H1 (cell line): Measurements from ENCODE around the gene TFRC. TPM values are rescaled to one million over a fixed set of nuclear protein-coding genes. Genes with fewer than 3 reads are reported as not detected.

Source experiments
- CTCF ChIA-PET: fragments of 300-600 bp; sonication (Branson Sonifier 250); formaldehyde crosslinking; loops from one replicate; lab custom pipeline; 2021; ENCODE audit not compliant: partially characterized antibody; lab: Charles Lee
- POLR2A ChIA-PET: fragments of 300-600 bp; sonication (Branson Sonifier 250); formaldehyde crosslinking; loops from one replicate; lab custom pipeline; 2021; ENCODE audit warnings: inconsistent platforms; ENCODE audit not compliant: partially characterized antibody; lab: Charles Lee
- DNase-seq, 2 experiments: peaks; one replicate each; pipeline versions ENCODE4 v3.0.0 to v3.0.0-alpha.2; 2010 to 2022; ENCODE audit warnings: low spot score in 2 of 2, low read depth in 1 of 2, mixed read lengths in 1 of 2
- FAIRE-seq: peaks from 2 replicates; lab custom pipeline; 2011; peaks lifted over from hg19 to GRCh38; lab: Jason Lieb, UNC
- H2AFZ ChIP-seq: 2 replicates; pipeline ENCODE4 v1.8.1; 2012; ENCODE audit warnings: low read length, inconsistent platforms
- H2AK5ac ChIP-seq: 2 replicates; pipeline ENCODE4 v1.6.1; 2013; ENCODE audit warnings: low read depth, low read length
- H2BK120ac ChIP-seq: replicated peaks from 2 replicates; pipeline ENCODE3; 2013; ENCODE audit warnings: low read depth, low read length, inconsistent platforms
- H2BK12ac ChIP-seq: 2 replicates; pipeline ENCODE4 v1.6.1; 2013; ENCODE audit warnings: low read depth, low read length
- H2BK15ac ChIP-seq: 2 replicates; pipeline ENCODE4 v1.6.1; 2013; ENCODE audit warnings: low read length
- H2BK20ac ChIP-seq: 2 replicates; pipeline ENCODE4 v1.6.1; 2013; ENCODE audit warnings: low read length
- H2BK5ac ChIP-seq: 2 replicates; pipeline ENCODE4 v1.6.1; 2013; ENCODE audit warnings: low read depth, low read length
- H3K14ac ChIP-seq: 2 replicates; pipeline ENCODE4 v1.6.1; 2013; ENCODE audit warnings: inconsistent platforms; ENCODE audit not compliant: insufficient read length
- H3K18ac ChIP-seq: 2 replicates; pipeline ENCODE4 v1.6.1; 2013; ENCODE audit warnings: low read length; ENCODE audit errors: extremely low read depth
- H3K23ac ChIP-seq: 2 replicates; pipeline ENCODE4 v1.6.1; 2013; ENCODE audit warnings: inconsistent platforms; ENCODE audit not compliant: insufficient read length
- H3K23me2 ChIP-seq: 2 replicates; pipeline ENCODE4 v1.6.1; 2013; ENCODE audit warnings: low read depth, low read length
- H3K27ac ChIP-seq: 2 replicates; pipeline ENCODE4 v1.6.1; 2011; ENCODE audit warnings: low read depth, low read length, inconsistent platforms
- H3K27me3 ChIP-seq, 4 experiments: replicated peaks in 1 of 4; 1 replicate in 1 of 4; 2 replicates in 3 of 4; pipeline versions ENCODE4 v1.6.1 to v1.8.1; 2011 to 2013; ENCODE audit warnings: low read length in 3 of 4, mild to moderate bottlenecking in 3 of 4, inconsistent platforms in 2 of 4, mixed read lengths in 2 of 4, moderate library complexity in 1 of 4; ENCODE audit not compliant: control insufficient read depth in 3 of 4, insufficient read depth in 3 of 4; ENCODE audit errors: extremely low read depth in 1 of 4
- H3K36me3 ChIP-seq, 4 experiments: 2 replicates each; pipeline versions ENCODE4 v1.6.1 to v1.8.1; 2011 to 2013; ENCODE audit warnings: mild to moderate bottlenecking in 4 of 4, low read length in 3 of 4, moderate library complexity in 2 of 4, control low read depth in 1 of 4, inconsistent platforms in 1 of 4; ENCODE audit not compliant: insufficient read depth in 4 of 4, control insufficient read depth in 2 of 4
- H3K4ac ChIP-seq: replicated peaks from 2 replicates; pipeline ENCODE3; 2013; ENCODE audit warnings: low read length, low read depth, mixed read lengths, inconsistent platforms; ENCODE audit not compliant: insufficient read length
- H3K4me1 ChIP-seq, 4 experiments: replicated peaks in 1 of 4; 1 replicate in 1 of 4; 2 replicates in 3 of 4; pipeline versions ENCODE4 v1.6.1 to v1.8.1; 2011 to 2013; ENCODE audit warnings: low read length in 3 of 4, inconsistent platforms in 2 of 4, mixed read lengths in 1 of 4; ENCODE audit not compliant: insufficient read depth in 4 of 4, control insufficient read depth in 3 of 4
- H3K4me2 ChIP-seq, 2 experiments: 2 replicates each; pipeline versions ENCODE4 v1.6.1 to v1.8.1; 2011 to 2013; ENCODE audit warnings: low read depth in 2 of 2, low read length in 2 of 2, control low read depth in 1 of 2, inconsistent platforms in 1 of 2, mild to moderate bottlenecking in 1 of 2; ENCODE audit not compliant: insufficient read depth in 1 of 2
- H3K4me3 ChIP-seq, 4 experiments: fragments of 200-600, 300-600 bp in 1 of 4; sonication (generic), shearing (Covaris generic), sonication (Bioruptor Twin) in 1 of 4; 2 replicates each; pipeline versions ENCODE4 v1.5.1 to v1.8.1; 2011 to 2016; ENCODE audit warnings: low read length in 4 of 4, low read depth in 3 of 4, control low read depth in 2 of 4, inconsistent platforms in 2 of 4, mild to moderate bottlenecking in 2 of 4, mixed read lengths in 1 of 4, moderate library complexity in 1 of 4; ENCODE audit not compliant: insufficient read depth in 2 of 4; ENCODE audit errors: extremely low read depth in 1 of 4
- H3K56ac ChIP-seq: replicated peaks from 2 replicates; pipeline ENCODE3; 2013; ENCODE audit warnings: low read depth, mild to moderate bottlenecking, mixed read lengths, low read length, inconsistent platforms; ENCODE audit not compliant: insufficient read length
- H3K79me1 ChIP-seq: 2 replicates; pipeline ENCODE4 v1.6.1; 2013; ENCODE audit warnings: low read depth, low read length, control low read depth
- H3K79me2 ChIP-seq, 2 experiments: 2 replicates each; pipeline versions ENCODE4 v1.6.1 to v1.8.1; 2012 to 2013; ENCODE audit warnings: low read length in 2 of 2, mild to moderate bottlenecking in 2 of 2, inconsistent platforms in 1 of 2; ENCODE audit not compliant: insufficient read depth in 2 of 2, control insufficient read depth in 1 of 2
- H3K9ac ChIP-seq, 4 experiments: replicated peaks in 1 of 4; 1 replicate in 1 of 4; 2 replicates in 3 of 4; pipeline versions ENCODE4 v1.6.1 to v1.8.1; 2011 to 2013; ENCODE audit warnings: low read depth in 3 of 4, low read length in 3 of 4, control low read depth in 2 of 4, mild to moderate bottlenecking in 2 of 4, moderate library complexity in 2 of 4, inconsistent platforms in 1 of 4; ENCODE audit errors: extremely low read depth in 1 of 4
- H3K9me3 ChIP-seq, 2 experiments: 2 replicates each; pipeline versions ENCODE4 v1.6.1 to v1.8.1; 2012 to 2013; ENCODE audit warnings: mild to moderate bottlenecking in 2 of 2, moderate library complexity in 2 of 2, control low read depth in 1 of 2, inconsistent platforms in 1 of 2, low read depth in 1 of 2, low read length in 1 of 2, mixed read lengths in 1 of 2; ENCODE audit not compliant: insufficient read depth in 2 of 2
- H4K20me1 ChIP-seq, 2 experiments: replicated peaks in 1 of 2; 2 replicates each; pipeline versions ENCODE3 to v1.8.1; 2011 to 2013; ENCODE audit warnings: inconsistent platforms in 2 of 2, low read length in 2 of 2, mild to moderate bottlenecking in 1 of 2; ENCODE audit not compliant: insufficient read depth in 2 of 2, control insufficient read depth in 1 of 2
- H4K5ac ChIP-seq: 2 replicates; pipeline ENCODE4 v1.6.1; 2013; ENCODE audit warnings: low read length, low read depth, mixed read lengths, inconsistent platforms; ENCODE audit not compliant: insufficient read length
- H4K8ac ChIP-seq: 2 replicates; pipeline ENCODE4 v1.8.0; 2013; ENCODE audit warnings: mild to moderate bottlenecking, moderate library complexity, low read length, inconsistent platforms; ENCODE audit not compliant: insufficient read depth; ENCODE audit errors: extremely low read depth
- H4K91ac ChIP-seq: replicated peaks from 2 replicates; pipeline ENCODE3; 2013; ENCODE audit warnings: low read length, mixed read lengths, inconsistent platforms; ENCODE audit not compliant: insufficient read length
- GABPA ChIP-seq: IDR thresholded peaks from 2 replicates; pipeline ENCODE4 v1.6.1; 2011; ENCODE audit warnings: mild to moderate bottlenecking, low read length, moderate library complexity, borderline replicate concordance; ENCODE audit not compliant: insufficient read depth
- KDM1A ChIP-seq: fragments of 200-600, 300-600 bp; sonication (generic); IDR thresholded peaks from 2 replicates; pipeline ENCODE4 v1.7.1; 2016; ENCODE audit warnings: mild to moderate bottlenecking, low read length, borderline replicate concordance
- POU5F1 ChIP-seq: IDR thresholded peaks from 2 replicates; pipeline ENCODE4 v1.6.1; 2011; ENCODE audit warnings: low read depth, mild to moderate bottlenecking, low read length, moderate library complexity
- USF2 ChIP-seq: IDR thresholded peaks from 2 replicates; pipeline ENCODE4 v1.6.1; 2011; ENCODE audit warnings: low read length, improper control_type of control experiment
- WGBS, 2 experiments: shearing (Covaris generic) in 1 of 2; methylation state at CpG; one replicate each; pipeline versions ENCODE4 v1.1.6 to v1.1.7; 2013 to 2015; ENCODE audit warnings: low lambda C conversion rate in 2 of 2, mixed read lengths in 2 of 2, inconsistent platforms in 1 of 2, low coverage in 1 of 2, missing lambda C conversion rate in 1 of 2; ENCODE audit not compliant: insufficient replicate concordance in 2 of 2, insufficient coverage in 1 of 2, insufficient read length in 1 of 2; ENCODE audit errors: extremely low coverage in 1 of 2, missing lambda C conversion rate in 1 of 2; 5-methylcytosine and 5-hydroxymethylcytosine counted together
- polyA plus RNA-seq, 7 experiments: library from polyadenylated mRNA; depleted of rRNA in 3 of 7; stranded (reverse) in 5 of 7; unstranded in 2 of 7; fragments of >200 nt in 5 of 7; fragments of 200-250 nt in 2 of 7; gene quantifications; 1 replicate in 5 of 7; 2 replicates in 1 of 7; 4 replicates in 1 of 7; pipeline versions ENCODE4 v1.2.1 to v1.2.3, GENCODE V29; 2011 to 2013; ENCODE audit warnings: missing spikeins in 2 of 7, mixed read lengths in 2 of 7
- total RNA-seq: library from RNA; stranded (reverse); fragmentation: NEBNext Ultra II Directional; extraction: Animal tissue kit (Norgen Biotek cat#: 25700); gene quantifications from 2 replicates; pipeline ENCODE4 v1.2.1, GENCODE V29; 2021

Gene TFRC
- total and polyA plus RNA-seq, 2 of the 8 experiments (the other 6 are each of a cell fraction or from before 2014, with no cell fraction given), result 67.3 to 161 TPM

GRCh38 chr3:196120291-196120951 is 38.5 kb upstream of the TFRC start:
- H3K14ac ChIP-seq, result no peak overlapping the region
- no peak overlapping the region for H3K4ac ChIP-seq
- no peak overlapping the region for H3K4me3 ChIP-seq
- H2BK20ac ChIP-seq, result no peak overlapping the region
- H3K18ac ChIP-seq, result no peak overlapping the region
- H2BK15ac ChIP-seq, result no peak overlapping the region
- no peaks in the 10 kb centered on the region for H3K79me1 ChIP-seq
- H2AFZ ChIP-seq, result no peak overlapping the region
- H3K4me1 ChIP-seq, result no peaks in the 10 kb centered on the region
- FAIRE-seq (no peak), DNase-seq (no peak)
- H4K8ac ChIP-seq, result no peak overlapping the region
- no peak overlapping the region for H3K4me2 ChIP-seq
- no peak overlapping the region for H2AK5ac ChIP-seq
- no peak overlapping the region for H3K56ac ChIP-seq
- H4K5ac ChIP-seq, result no peak overlapping the region
- no peak overlapping the region for H3K27ac ChIP-seq
- no peaks in the 10 kb centered on the region for H4K20me1 ChIP-seq
- WGBS, 2 experiments, result 86% methylated on average over 14 of the region's 14 CpGs; no CpG with 5 or more reads in 1 of the 2 experiments
- no peaks in the 10 kb centered on the region for H3K27me3 ChIP-seq
- POLR2A ChIA-PET, result interaction anchor here (0.7 to 1.5 kb wide), 2 partner anchors 8 to 31 kb away, joined by 3 read pairs; no protein-coding TSS in a partner anchor
- H3K9me3 ChIP-seq, result no peaks in the 10 kb centered on the region
- H2BK12ac ChIP-seq, result no peak overlapping the region
- H3K23me2 ChIP-seq, result no peaks in the 10 kb centered on the region
- no peaks in the 10 kb centered on the region for H3K36me3 ChIP-seq
- CTCF ChIA-PET, result interaction anchor here (0.6 kb wide), 1 partner anchor 107 kb away, joined by 3 read pairs; no protein-coding TSS in a partner anchor
- TF ChIP-seq GABPA (no peak), USF2 (no peak), POU5F1 (no peak), KDM1A (no peak)
- no peak overlapping the region for H2BK120ac ChIP-seq
- no peak overlapping the region for H4K91ac ChIP-seq
- H3K79me2 ChIP-seq, result no peaks in the 10 kb centered on the region
- no peak overlapping the region for H3K23ac ChIP-seq
- H3K9ac ChIP-seq, result no peak overlapping the region
- H2BK5ac ChIP-seq, result no peak overlapping the region
